Esophagus (tissue), 2 donors: Measurements from ENCODE around the gene CYRIA. TPM values are rescaled to one million over a fixed set of nuclear protein-coding genes. Genes with fewer than 3 reads are reported as not detected.

Source experiments
- H3K27ac ChIP-seq, 2 donors: one replicate each; pipeline ENCODE4 v1.5.1; 2013; ENCODE audit warnings: low read depth in 2 of 2, mild to moderate bottlenecking in 2 of 2, inconsistent platforms in 1 of 2, low read length in 1 of 2, moderate library complexity in 1 of 2
- H3K27me3 ChIP-seq, 2 donors: one replicate each; pipeline ENCODE4 v1.6.1; 2013; ENCODE audit warnings: low read length in 2 of 2, control low read depth in 1 of 2, mild to moderate bottlenecking in 1 of 2; ENCODE audit not compliant: insufficient read depth in 2 of 2, control insufficient read depth in 1 of 2
- H3K36me3 ChIP-seq, 2 donors: one replicate each; pipeline ENCODE4 v1.6.1; 2013; ENCODE audit warnings: low read length in 1 of 2; ENCODE audit not compliant: control insufficient read depth in 2 of 2, insufficient read depth in 2 of 2
- H3K4me1 ChIP-seq, 2 donors: one replicate each; pipeline ENCODE4 v1.6.1; 2013; ENCODE audit warnings: low read length in 1 of 2; ENCODE audit not compliant: control insufficient read depth in 2 of 2, insufficient read depth in 2 of 2
- H3K4me3 ChIP-seq, 2 donors: one replicate each; pipeline ENCODE4 v1.5.1; 2013; ENCODE audit warnings: low read length in 2 of 2, mild to moderate bottlenecking in 2 of 2, low read depth in 1 of 2, moderate library complexity in 1 of 2
- H3K9me3 ChIP-seq, 2 donors: one replicate each; pipeline ENCODE4 v1.6.1; 2013; ENCODE audit warnings: mild to moderate bottlenecking in 2 of 2, low read depth in 1 of 2, low read length in 1 of 2, moderate library complexity in 1 of 2; ENCODE audit not compliant: control insufficient read depth in 2 of 2, insufficient read depth in 1 of 2
- WGBS, 2 donors: extraction: QIAGEN DNeasy Blood & Tissue Kit; methylation state at CpG; one replicate each; pipeline ENCODE4 v1.1.7; 2013; 5-methylcytosine and 5-hydroxymethylcytosine counted together
- polyA plus RNA-seq, 2 donors: library from polyadenylated mRNA; stranded (reverse); fragments of 200-250 nt; gene quantifications; one replicate each; pipeline ENCODE4 v1.2.3, GENCODE V29; 2013
- donor health status: healthy with polysubstance abuse.
- donor health status: Bipolar disorder and iron deficiency.

CYRIA gene
- polyA plus RNA-seq, 2 donors, result 0.47 to 1.0 TPM

DNA sequence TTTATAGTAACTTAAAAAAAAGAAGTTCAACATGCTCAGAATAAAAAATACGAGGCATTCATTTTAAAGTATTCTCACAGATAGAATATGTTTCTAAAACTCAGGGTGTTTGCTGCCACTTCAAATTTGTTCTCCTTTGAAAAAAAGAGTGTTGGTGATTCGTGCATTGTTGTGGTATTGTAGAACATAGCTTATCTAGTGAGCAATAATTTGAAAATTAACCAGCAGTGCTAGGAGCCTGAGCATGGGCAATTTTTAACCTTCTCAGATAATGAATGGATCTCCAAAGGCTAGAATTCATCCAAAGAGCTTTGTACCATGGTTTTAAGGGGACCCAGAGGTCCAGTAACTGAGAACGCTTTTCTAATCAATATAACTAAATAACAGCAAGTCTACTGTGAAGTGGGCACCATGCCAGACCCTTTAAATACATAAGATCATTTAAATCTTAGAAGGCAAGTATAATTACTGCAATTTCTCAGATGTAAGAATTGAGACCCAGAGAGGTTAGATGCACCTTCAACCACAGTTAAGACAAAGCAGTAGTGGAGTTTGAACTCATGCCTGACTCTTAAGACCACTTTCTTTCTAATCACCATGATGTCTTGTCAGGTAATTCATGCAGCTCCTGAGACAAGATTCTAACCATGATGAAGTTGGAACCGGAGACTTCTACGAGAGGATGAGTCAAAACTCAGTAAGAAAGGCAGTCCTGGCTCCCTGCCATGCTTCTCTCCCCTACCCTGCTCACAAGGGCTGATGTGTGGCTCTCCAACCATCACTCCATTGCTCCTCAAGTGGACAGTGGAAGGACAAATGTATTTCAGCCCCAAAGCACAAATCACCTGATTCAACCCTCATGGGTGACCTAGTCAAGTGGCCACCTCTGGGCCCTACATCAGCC is 3.4 kb downstream of the CYRIA start:
- Histone ChIP-seq H3K27ac (no peak overlapping the region), H3K36me3 (no peaks in the 10 kb centered on the region), H3K27me3 (no peaks in the 10 kb centered on the region), H3K4me1 (peaks cover 7 to 13% of the 10 kb centered on the region in 2 donors), H3K9me3 (no peaks in the 10 kb centered on the region), H3K4me3 (no peak overlapping the region)
- 64 to 77% methylated on average over 5 of the region's 5 CpGs for WGBS, 2 donors

DNA sequence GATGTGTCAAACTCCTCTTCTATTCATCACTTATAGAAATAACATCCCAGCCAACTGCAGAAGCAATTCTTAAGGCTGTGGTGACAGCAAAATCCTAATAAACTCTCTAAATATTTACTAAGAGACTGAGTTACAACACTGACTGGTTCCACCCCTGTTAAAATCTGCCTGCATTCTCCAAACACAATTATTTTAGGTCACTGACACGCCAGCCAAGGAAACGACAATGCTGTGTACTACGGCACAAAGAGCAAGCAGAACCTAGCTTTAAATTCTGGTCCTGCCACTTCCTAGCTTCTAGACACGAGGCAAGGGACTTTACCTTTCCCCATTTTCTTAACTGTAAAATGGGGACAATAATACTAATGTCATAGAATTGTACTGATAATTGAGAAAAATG is 4.1 kb downstream of the CYRIA start:
- no peak overlapping the region for H3K27ac ChIP-seq

DNA sequence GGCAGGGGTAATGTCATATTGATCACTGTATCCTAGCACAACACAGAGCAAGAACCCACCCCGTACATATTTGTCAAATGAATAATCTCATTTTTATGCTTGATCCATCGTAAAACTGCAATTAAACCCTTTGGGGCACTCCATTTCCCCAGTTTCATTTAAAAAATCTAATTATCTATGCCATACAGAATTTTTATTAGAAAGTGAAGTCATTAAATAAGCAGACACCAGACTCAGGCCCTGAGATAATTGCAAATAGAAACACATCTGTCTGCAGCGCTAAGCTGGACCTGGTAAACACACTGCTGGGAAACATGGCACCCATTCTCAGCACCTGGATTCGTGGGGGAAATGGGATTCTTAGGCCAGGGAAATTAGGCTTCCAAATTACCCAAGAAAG is 5.1 kb downstream of the CYRIA start:
- H3K4me1 ChIP-seq, result peaks cover 7% of the 10 kb centered on the region in 2 donors
- no peak overlapping the region for H3K4me3 ChIP-seq
- no peaks in the 10 kb centered on the region for H3K27me3 ChIP-seq
- H3K9me3 ChIP-seq, result no peaks in the 10 kb centered on the region
- H3K36me3 ChIP-seq, result no peaks in the 10 kb centered on the region
- WGBS, 2 donors, result 65 to 69% methylated on average over 4 of the region's 4 CpGs
- H3K27ac ChIP-seq, result no peak overlapping the region

More for the DNA sequence above, 4.1 kb downstream of the CYRIA start:
- WGBS, 2 donors, result 53 to 57% methylated on average over 4 of the region's 4 CpGs
- Histone ChIP-seq H3K36me3 (no peaks in the 10 kb centered on the region), H3K27me3 (no peaks in the 10 kb centered on the region), H3K9me3 (no peaks in the 10 kb centered on the region), H3K4me1 (peaks cover 7 to 13% of the 10 kb centered on the region in 2 donors), H3K4me3 (no peak overlapping the region)

DNA sequence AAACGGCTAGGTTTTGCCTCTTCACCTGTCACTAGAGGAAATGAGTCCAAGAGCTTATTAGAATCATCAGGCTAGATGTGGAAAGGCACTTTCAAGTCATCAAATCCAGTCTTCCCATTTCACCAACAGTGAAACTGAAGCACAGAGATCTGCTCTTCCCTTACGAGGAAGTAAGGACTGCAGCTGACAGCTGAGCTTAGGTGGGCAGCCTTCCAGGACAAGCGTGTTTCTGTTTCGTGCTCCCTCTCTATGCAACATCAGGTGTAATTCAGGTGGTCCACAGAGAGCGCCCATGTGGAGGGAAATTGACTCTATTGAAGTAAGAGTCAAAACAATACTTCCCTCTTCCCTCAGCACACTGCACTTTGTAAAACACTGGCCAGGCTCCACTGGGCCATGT is 5.5 kb downstream of the CYRIA start:
- no peak overlapping the region for H3K27ac ChIP-seq

DNA sequence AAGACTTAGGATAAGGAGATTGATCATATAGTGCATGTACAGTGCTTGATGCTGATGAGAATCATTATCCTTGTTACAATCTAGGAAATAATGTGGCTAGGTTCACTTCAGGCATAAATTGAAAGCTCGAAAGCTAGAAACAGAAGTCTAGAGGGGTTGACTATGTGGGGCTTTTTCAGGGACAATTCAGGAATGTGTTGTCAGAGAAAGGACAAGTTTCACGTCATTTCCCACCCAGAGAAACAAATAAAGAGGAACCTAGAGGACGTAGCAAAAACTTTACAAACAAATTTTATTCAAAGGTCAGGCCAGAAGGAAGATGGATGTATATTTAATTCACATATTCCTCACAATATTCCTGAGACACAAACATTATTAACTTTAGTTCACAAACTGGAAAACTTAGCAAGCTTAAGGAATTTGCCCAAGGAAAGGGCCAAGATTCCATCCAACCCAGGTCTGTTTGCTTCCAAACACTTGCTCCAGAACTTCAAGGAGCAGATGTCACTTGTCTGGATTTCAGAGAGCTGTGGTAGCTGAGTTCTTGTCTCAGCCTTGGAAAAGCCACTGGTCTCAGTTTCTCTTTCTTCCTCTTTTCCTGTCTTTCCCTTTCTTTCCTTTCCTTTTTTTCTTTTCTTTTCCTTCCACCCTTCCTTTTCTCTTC is 7.4 kb downstream of the CYRIA start:
- Histone ChIP-seq H3K27me3 (no peaks in the 10 kb centered on the region), H3K4me1 (peaks cover 2 to 4% of the 10 kb centered on the region in 2 donors), H3K36me3 (no peaks in the 10 kb centered on the region), H3K9me3 (no peaks in the 10 kb centered on the region), H3K4me3 (no peak overlapping the region), H3K27ac (no peak overlapping the region)
- 68 to 72% methylated on average over 3 of the region's 3 CpGs for WGBS, 2 donors

More for the DNA sequence above, 5.5 kb downstream of the CYRIA start:
- H3K9me3 ChIP-seq, result no peaks in the 10 kb centered on the region
- H3K4me1 ChIP-seq, result peaks cover 3 to 7% of the 10 kb centered on the region in 2 donors
- H3K36me3 ChIP-seq, result no peaks in the 10 kb centered on the region
- WGBS, 2 donors, result 62% methylated on average over 5 of the region's 5 CpGs
- no peaks in the 10 kb centered on the region for H3K27me3 ChIP-seq
- no peak overlapping the region for H3K4me3 ChIP-seq

DNA sequence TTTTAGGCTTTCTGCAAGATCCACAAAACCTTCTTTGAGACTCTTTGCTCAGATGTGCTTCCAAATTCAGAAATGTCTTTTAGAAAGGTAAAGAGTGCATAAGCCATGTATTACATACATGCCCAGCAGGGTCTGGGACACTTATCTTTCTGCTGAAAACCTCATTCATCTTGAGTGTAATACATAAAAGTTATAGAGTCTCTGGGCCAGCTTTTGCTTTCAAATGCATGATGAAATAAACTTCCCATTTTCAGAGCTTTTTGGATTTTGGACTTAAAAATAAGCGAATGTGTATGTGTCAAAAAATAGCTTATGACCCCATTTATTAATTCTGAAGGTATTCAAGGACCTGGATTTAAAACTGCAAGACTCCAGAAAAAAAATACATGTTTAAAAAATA is 8.0 kb downstream of the CYRIA start:
- H3K9me3 ChIP-seq, result no peaks in the 10 kb centered on the region
- H3K4me3 ChIP-seq, result no peak overlapping the region
- H3K4me1 ChIP-seq, result peaks cover 2 to 7% of the 10 kb centered on the region in 2 donors
- H3K27ac ChIP-seq, result no peak overlapping the region
- no peaks in the 10 kb centered on the region for H3K36me3 ChIP-seq
- 80 to 85% methylated on average over 1 of the region's 1 CpG for WGBS, 2 donors
- no peaks in the 10 kb centered on the region for H3K27me3 ChIP-seq

DNA sequence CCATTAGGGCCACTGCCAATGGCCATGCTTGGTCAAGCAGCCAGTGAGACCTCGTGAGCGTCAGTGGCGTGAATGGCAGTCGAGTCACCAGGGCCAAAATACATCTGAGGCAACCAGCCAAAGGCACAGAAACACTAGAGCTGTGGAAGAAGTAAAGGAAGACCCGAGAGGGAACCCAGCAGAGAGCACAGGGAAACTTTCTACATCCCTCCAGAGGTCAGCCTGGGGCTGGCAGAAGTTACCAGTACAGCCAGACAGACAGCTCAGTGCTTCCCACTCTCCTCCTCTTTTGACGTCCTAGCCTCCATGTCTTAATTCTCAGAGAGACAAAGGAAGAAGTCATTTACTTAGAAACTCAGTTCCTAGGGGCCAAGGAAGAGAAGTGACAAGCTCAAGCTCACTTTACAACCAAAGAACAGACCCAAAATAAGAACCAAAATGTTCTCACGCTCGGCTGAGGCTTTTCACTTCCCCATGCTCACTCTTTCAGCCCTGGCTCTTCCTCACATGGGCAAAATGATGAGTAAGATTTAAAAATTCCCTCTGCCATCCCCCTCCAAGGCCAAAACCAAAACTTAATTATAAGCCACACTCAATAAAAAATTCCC is 8.7 kb downstream of the CYRIA start:
- H3K4me1 ChIP-seq, result peaks cover 2 to 7% of the 10 kb centered on the region in 2 donors
- H3K4me3 ChIP-seq, result no peak overlapping the region
- H3K27ac ChIP-seq, result no peak overlapping the region
- H3K27me3 ChIP-seq, result no peaks in the 10 kb centered on the region
- no peaks in the 10 kb centered on the region for H3K9me3 ChIP-seq
- no peaks in the 10 kb centered on the region for H3K36me3 ChIP-seq
- WGBS, 2 donors, result 70 to 72% methylated on average over 8 of the region's 8 CpGs

DNA sequence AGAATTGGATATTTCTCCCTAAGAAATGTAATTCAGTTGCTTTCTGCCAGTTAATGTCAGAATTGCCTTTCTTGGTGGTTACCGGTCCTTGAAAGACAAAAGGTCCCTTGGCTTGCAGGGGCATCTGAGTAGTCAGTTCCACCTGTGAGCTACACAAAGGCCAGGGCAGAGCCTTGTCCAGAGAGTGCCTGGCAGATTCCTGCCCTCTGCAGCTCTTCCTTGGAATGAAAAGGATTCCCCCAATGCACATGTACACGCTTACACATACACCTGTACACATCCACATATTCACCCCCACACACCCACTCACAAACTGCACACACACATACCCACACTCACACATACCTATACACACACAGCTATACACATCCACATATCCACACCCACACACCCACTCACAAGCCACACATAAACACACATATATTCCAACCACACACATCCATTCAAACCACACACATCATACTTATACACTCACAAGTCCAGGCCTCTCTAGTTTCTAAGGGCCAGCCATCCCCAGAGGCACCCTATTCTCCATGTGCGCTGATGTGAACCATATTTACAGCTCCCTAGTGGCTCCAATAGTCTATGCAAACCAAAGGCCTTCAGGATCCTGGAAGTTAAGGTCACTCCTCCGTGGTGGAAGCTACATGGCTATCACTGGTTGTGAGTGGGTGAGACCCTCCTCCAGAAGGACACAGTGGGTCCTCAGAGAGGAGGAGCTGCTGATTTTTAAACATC is 9.6 kb downstream of the CYRIA start:
- Histone ChIP-seq H3K4me3 (no peak overlapping the region), H3K27me3 (no peaks in the 10 kb centered on the region), H3K9me3 (no peaks in the 10 kb centered on the region), H3K27ac (no peak overlapping the region), H3K4me1 (peaks cover 2 to 7% of the 10 kb centered on the region in 2 donors), H3K36me3 (no peaks in the 10 kb centered on the region)
- 88 to 93% methylated on average over 4 of the region's 4 CpGs for WGBS, 2 donors

DNA sequence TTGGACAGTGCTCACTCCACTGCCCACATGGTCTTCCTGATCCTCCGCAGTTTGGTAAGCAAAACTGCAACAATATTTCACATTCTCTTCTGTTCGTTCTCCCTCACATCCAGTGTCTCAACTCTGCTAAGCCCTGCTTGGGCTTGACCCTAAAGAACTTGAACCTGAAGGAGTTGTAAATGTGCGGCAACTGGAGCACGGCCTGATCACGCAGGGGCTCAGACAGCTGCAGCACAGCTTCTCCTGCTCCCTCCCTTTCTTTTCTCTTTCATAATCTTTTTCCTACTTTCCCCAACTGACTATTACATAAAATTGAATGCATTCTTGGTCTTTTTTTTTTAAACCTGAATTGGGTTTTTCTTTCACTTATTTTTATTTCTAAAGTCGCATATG is 10.2 kb downstream of the CYRIA start:
- no peak overlapping the region for H3K27ac ChIP-seq
- WGBS, 2 donors, result 86 to 92% methylated on average over 6 of the region's 6 CpGs
- no peak overlapping the region for H3K4me3 ChIP-seq
- H3K27me3 ChIP-seq, result no peaks in the 10 kb centered on the region
- peaks cover 2 to 11% of the 10 kb centered on the region in 2 donors for H3K4me1 ChIP-seq
- H3K36me3 ChIP-seq, result no peaks in the 10 kb centered on the region
- no peaks in the 10 kb centered on the region for H3K9me3 ChIP-seq
